HG03432 (cell line): ENCODE measurements around the gene ARHGAP20.

ENCODE experiments used
- ATAC-seq: cut with Tn5 transposase; IDR thresholded peaks from one replicate; pipeline ENCODE4 v1.9.1; 2021; ENCODE audit warnings: mild to moderate bottlenecking, moderate library complexity; ENCODE audit not compliant: unreplicated experiment

Gene ARHGAP20

GRCh38 chr11:110529043-110529442 lies 183.2 kb downstream of the ARHGAP20 start:
- no peak for ATAC-seq

- no peak for ATAC-seq
Measured at GRCh38 chr11:110527146-110527545, 185.1 kb downstream of the ARHGAP20 start.
